GM12801 (cell line): ENCODE measurements around the gene MYZAP.

Experiments used
- CTCF ChIP-seq: IDR thresholded peaks from one replicate; pipeline ENCODE4 v1.5.1; 2011; ENCODE audit warnings: control low read depth; ENCODE audit not compliant: insufficient read length; ENCODE audit errors: extremely low read depth

The MYZAP gene

DNA sequence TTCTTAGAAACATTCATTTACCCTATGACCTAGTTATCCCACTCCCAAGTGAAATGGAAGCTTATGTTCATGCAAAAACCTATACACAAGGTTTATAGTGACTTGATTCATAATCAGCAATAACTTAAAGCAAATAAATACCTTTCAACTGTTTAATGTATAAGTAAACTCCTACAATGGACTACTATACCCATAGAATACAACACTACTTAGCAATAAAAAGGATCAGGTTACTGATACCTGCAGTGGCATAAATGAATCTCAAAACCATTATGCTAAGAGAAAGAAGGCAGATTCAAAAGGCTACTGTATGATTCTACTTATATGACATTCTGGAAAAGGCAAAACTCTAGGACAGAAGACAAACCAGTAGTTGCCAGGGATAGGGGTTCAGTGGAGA lies 106.5 kb downstream of the MYZAP start:
- TF ChIP-seq CTCF, result no peak

- no peak for TF ChIP-seq CTCF
These were observed 107.3 kb downstream of the MYZAP start for GRCh38 chr15:57698991-57699390.

DNA sequence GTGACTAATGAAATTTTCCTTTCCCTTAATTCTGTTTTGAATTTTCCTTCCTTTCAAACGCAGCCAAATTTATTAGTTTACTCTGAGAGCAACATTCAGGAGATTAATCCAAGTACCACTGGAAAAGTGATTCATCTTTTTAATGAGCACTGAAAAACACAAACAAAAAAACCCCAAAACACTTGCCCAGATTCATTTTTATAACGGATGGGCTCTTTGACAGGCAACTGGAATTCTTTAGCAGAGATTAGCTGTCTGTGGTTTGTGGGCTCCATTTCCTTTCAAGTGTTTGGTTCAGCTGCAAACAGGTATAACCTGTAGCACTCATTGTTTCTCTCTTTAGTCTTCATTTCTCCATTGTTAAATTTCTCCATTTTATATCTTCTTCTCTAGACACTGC lies 111.7 kb downstream of the MYZAP start:
- no peak for TF ChIP-seq CTCF

GRCh38 chr15:57704441-57704840 lies 112.7 kb downstream of the MYZAP start:
- TF ChIP-seq CTCF, result no peak

DNA sequence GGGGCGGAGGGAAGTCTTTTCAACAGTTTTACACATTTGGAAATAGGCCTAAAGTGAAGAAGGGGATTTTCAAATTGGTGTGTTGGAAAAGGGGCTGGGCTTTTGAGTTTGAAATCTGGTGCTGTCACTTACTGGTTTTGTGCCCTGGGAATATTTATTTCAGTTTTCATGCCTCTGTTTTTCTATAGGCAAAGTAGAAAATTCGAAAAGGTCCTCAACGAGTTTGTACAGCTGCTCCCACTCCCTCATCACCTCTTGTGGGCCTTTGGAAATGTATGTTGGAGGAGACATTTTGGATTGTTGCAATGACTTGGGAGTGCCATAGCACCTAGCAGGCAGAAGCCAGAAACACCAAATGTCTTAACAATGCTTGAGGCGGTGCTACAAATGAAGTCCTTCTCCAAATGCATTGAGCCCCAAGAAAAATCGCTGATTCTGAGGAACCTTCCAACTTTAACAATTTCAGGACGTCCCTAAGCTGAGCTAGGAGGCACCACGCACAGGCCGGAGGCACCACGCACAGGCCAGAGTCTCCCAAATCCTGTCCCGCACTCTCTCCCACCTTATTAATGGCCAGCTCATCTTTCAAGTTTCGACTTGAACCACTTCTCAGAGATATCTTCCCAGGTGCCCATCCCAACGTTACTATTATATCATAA lies 114.2 kb downstream of the MYZAP start:
- TF ChIP-seq CTCF, result no peak

- TF ChIP-seq CTCF, result no peak
These were observed 114.9 kb downstream of the MYZAP start, which contains the start of gene POLR2M for GRCh38 chr15:57706405-57707209. TSS of gene POLR2M (plus strand) at chr15:57706714. CDS start at chr15:57706843, 129 bp downstream.

GRCh38 chr15:57708047-57708446 lies 116.3 kb downstream of the MYZAP start:
- no peak for TF ChIP-seq CTCF
